Activated CD4-positive, CD25-positive, alpha-beta regulatory T cell treated with anti-CD3 and anti-CD28 coated beads, Interleukin-2, amount 50 U/mL, for 16 hours (primary cell): ENCODE results near the gene SPATA16.

Source experiments
- DNase-seq: peaks from one replicate; pipeline ENCODE4 v3.0.0-alpha.2; 2020; ENCODE audit warnings: low read depth, low spot score

Gene SPATA16

DNA sequence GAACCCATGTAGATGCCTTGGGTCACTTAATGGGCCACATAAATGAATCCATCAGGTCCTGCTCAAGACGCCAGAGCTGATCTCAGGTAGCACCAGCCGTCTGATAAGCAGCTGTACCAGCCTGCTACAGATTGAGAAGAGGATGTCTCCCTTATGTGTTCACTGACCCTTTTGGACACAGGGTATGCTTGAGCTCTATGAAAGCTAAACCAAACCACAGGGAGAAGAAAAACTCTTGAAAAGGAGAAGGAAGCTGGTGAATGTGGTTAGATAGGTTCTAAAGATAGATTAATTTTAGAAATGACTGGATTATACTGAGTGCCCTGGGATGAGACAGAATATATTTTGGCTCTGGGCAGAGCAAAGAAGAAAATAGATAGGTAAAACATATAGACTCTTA, 187.5 kb downstream of the SPATA16 start:
- DNase-seq: no peak

DNA sequence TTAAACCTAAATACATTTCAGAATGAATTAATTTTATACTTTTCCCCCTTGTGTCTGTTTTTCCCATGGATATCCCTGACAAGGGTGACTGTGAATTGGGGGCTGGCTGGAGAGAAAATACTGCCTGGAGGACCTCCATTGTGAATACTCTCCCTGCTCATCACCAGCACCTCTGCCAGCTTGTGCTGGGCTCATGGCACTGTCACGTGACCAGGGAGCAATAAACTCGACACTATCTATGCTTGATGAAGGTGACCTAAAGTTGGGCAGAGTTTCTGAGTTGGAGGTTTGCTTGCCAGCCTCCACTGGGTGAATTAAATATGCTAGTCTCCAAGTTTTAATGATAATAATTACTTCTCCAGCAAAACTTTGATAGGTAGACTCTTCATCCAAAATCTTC, 189.5 kb downstream of the SPATA16 start:
- no peak for DNase-seq

DNA sequence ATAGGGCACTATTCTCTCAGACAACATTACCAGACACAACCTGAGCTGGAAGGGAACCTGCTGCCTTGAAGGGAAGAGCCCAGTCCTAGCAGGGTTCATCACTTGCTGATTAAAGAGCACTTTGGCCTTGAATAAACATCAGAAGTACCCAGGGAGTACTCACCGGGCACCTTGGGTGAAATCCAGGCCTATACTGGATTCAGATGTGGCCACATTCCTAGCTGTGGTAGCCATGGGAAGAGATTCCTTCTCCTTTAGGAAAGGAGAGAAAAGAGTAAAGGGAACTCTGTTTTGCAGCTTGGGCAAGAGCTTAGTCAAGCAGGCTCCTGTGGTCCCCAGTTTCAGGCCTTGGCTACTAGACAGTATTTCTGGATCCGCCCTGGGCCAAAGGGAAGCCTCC, 195.0 kb downstream of the SPATA16 start:
- DNase-seq: no peak

DNA sequence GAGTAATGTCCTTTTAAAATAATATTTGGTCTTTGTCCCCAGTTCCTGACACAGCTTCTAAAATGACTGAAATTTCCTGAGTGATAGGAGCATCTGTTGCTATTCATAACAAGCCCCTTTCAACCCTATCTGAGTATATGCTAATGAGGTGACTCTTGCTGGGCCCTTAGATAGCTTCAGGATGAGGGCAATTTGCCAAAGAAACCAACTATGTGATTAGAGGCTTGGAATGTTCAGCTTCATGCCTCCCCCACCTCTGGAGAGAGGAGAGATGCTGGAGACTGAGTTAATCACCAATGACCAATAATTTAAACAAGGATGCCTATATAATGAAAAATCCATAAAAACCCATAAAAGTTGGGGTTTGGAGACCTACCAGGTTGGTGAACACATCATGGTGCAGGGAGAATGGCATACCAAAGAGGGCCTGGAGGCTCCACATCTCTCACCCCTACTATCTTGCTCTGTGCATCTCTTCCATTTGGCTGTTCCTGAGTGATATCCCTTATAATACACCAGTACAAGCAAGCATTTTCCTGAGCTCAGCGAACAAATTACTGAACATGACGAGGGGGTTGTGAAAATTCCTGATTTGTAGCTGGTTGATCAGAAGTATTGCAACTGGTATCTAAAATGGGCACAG, 201.3 kb downstream of the SPATA16 start:
- DNase-seq: no peak

DNA sequence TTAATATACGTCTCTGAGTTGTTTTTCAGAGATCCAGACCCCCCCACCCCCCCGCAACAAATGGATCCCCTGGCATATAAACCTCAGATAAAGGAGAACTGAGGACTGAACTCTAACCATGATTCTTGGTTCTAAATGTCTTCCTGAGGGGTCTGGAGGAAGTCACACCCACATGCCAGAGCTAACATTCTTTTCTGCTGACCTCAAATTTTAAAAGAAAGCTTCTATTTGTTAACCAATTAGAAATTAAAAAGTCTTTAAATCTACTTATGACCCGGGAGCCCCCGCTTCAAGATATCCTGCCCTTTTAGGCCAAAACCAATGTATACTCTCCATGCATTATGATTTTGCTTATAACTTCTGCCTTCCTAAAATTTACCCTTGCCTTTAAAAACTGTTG, 202.2 kb downstream of the SPATA16 start:
- no peak for DNase-seq

DNA sequence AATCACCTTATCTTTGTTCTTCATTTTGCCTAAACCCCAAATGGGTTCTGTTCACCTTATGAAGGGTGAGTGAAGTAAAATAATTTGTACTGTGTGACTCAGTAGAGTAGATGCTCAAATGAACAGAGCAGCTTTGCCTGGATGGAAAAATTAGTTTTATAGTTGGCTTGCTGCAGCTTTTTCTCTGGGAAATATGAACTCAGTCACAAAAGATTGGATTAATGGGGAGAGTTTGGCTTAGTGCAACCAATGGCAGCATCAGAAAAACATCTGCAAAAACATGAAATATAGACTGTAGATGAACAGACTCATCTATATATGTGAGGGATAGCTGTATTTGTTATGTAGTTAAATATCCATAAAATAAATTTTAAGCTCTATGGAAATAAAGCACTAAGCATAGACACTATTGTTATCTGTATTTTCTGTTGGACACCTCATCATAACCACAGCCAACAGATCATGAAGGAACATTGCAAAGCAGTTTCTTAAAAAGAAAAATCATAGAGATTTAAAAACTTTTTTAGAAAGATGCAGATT, 209.2 kb downstream of the SPATA16 start:
- no peak for DNase-seq

DNA sequence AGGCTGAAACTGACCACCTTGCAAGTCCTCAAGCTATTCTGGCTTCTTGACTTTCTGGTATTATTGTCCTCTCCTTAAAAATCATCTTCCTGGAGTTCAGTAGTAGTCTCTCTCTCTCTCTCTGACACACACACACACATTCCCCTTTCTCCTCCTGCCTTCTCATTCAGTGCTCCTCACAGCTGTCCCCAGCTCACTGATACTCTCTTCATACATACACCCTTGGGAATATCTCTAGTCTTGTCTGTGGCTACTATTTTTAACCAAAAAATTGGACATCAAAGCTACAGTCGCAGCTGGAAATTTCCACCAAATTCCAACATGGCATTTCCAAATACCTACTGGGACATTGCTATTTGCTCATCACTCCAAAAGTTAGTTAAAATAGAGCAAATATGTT, 211.6 kb downstream of the SPATA16 start:
- DNase-seq: no peak

DNA sequence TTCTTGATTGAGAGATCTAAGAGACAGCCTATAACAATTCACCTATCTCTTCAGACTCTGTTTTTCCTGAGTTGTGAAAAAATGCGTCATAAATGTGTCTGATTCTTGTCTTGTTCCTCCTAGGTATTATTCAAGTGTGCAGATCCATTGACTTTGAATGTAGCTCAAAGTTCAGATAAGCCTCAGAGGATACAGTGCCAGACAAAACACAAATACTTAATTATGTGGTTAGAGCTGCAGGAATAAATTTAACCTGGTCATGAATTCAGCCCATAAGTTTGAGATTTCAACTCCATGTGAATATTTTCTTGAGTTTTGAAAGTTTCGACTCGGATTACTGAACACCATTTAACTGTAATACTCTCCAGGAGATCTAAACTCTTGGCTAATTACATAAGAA, 216.5 kb downstream of the SPATA16 start:
- no peak for DNase-seq

DNA sequence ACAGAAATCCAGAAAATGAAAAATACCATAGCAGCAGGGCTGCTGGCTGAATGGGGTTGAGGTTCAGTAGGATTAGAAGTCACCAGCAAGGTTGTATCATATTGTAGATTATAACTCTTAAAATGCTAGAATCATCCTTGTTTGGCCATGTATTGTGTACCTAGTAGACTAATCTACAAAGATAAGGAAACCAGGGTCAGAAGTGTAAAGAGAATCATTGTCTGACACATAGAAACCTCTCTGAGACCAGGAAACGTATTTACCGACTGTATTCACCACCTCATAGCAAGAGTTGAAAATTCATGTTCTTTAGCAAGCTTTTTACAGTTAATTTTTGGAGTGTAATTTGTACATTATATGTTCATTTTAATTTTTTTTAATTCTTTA, 221.7 kb downstream of the SPATA16 start:
- no peak for DNase-seq

DNA sequence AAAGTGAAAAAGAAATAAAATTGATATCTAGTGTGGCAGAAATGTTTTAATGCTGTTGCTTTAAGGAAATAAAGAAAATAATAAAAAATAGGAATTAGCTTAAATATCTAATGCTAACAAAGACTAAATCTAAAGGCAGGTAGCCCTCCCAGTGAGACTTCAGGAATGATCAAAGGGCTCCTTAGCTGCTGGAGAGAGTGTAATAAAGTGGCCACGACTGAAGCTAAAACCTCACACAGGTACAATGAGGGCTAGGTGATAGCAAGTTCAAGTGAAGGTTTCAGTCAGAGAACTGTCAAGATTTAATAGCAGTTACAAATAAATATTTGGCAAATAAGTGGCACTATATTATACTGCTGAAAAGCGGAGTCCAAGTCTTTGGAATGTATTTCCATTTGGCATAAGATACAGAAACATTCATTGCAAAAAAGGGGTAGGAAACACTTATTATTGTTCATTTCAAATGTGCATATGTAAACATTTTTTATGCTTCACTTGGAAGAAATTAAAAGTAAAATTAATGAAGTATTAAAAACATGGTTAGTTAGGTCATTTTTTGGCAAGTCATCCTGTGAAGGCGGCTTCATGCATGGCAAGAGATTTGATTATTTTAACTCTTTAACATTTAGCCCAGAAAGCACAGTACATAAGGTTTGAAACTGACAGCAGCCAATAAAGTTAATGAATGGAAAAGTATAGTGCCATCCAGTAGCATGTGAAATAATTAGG, 222.3 kb downstream of the SPATA16 start:
- no peak for DNase-seq

DNA sequence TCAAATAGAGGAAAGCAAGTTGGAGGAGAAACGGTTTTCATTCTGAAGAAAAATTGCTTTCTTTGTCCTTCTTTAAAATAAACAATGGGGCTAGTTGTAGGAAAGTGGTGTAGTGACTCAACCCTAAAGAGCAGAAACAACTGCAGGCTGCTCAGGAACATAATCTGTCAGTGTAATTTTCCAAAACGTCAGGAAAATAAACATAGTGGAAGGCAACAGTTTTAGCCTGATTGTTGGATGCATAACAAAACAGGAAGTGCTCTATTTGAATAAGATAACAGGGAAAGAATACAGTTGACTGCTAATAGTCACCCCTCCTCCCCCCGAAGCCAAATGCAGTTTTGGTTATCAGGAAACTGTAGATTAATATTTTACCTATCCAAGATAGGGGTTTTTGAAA, 222.9 kb downstream of the SPATA16 start:
- DNase-seq: no peak

DNA sequence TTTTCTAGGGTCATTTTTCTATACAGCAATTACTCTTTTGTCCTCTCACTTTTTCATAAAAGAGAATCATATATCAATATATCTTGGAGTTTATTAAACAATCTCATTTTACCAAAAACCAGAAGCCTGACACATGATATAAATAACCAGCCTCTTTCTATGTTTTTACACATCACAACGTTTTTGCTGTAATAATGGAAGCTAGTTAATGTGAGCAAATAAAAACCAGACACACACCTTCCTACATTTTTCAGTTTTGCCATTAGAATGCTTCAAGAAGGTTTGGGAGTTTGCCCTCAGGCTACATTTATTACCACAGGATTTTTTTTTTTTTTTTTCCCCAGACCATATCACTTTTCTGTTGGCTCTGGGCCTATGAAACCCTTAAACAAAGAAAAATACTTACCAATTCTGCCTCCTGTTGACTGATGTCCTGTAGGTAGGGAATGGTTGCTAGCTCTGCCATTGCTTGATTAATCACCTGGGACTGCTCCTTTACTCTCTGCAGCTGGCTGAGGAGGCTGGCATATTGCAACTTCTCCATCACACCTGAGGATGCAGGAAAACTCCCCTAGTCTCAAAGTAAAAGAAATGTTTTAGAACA, 225.0 kb downstream of the SPATA16 start:
- DNase-seq: no peak

DNA sequence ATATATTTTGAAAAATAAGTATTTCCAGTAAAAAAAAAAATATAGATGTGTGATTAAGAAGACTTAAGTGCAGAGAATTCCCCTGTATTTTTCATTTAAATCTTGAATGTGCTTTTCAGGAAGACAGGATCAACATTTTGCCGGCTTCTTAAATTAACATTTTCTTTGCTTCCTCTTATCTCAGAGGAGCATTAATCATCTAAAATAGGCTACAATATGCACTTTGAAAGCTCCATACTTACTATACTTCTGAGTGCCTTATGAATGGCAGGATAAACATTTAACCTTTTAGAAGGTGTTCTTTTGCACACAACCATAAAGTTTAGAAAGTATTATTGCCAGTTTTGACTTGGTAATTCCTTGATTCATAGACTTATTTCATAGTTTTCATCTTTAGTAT, 226.2 kb downstream of the SPATA16 start:
- no peak for DNase-seq

DNA sequence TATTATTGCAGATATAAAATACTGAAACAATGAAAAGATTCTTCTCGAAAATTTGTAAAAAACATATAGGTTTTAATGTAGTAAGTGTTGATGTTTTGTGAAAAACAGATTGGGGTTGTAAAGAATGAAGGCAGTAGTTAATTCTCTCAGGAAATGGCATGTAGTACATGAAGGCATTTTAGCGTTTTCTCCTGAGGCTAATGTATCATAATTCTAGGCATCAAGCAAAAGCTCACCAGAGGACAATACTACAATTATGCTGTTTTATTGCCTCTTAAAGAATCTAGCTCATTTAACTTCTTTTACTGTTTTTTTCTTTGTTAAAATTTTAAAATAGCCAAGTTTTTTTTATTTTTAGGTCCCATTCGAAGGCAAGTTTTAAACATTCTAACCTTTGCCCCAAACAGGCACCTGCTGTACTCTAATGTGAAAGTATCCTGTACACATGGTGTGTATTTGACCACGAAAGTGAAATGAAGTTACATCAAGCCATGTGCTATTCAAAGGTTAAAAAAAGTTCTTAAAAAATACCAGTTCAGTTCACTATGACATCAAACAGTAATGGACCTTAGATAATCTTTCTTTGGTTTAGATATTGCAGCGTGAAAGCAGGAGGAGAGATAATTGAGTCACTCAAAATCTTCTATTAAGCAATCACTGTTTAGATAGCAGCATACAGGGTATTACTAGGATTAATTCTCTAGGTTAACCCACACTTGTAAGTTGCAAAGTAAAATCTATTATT, 227.0 kb downstream of the SPATA16 start:
- DNase-seq: no peak

DNA sequence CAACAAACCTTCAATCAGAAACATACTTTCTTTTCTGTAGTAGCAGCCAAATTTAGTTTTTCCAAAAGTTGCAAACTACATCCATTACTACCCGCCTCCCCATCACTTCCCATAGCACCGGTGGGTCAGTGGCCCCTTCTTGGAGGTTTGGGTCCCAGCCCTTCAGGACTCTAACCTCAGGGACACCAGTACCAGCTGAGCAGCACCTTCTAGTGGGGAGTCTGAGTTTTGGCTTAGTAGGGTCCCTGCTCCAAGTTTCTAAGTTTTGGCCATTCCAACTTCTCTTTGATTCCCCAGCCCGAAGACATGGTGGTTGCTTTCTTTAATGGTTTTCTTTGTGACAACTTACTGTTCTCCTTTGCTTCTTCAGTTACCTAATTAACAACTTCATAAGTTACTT, 229.9 kb downstream of the SPATA16 start:
- no peak for DNase-seq

DNA sequence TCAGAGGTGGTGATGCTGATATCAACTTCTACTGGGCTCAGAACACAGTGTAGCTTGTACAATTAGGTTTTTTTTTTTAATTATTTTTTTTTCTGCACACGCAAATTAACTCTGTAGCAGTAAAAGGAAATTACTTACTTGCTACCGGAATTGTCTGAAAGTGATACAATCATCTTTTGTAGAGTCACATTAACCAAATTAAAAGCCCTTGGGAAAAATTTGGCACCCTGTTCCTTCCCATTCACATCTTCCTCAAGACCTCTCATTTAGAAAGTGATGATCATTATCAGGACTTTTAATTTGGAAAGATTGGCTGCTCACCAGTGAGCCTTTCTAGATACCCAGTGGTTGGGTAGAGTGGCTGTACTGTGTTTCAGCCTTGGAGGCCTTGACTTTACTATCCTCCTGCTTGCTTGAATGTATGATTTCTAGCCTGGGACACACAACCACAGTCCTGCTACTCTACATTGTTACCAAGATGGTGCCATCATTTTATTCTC, 232.2 kb downstream of the SPATA16 start:
- no peak for DNase-seq

DNA sequence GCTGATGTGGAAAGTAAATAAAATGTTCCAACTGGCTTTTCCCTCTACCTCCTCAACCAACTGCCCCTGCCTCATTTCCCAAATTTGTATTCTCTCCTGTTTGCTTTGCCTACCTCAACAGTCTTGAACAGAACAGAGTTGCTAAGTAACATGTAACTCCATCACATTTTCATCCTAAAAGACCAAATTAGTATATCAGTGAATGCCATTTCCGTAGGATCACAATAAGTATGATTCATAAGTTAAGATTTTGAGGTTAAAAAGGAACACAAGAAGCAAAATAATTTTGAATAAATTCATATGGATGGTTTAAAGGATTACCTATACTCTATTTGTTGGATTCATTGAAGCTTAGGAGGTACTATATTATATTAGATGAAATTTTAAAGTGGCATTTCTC, 235.6 kb downstream of the SPATA16 start:
- no peak for DNase-seq

DNA sequence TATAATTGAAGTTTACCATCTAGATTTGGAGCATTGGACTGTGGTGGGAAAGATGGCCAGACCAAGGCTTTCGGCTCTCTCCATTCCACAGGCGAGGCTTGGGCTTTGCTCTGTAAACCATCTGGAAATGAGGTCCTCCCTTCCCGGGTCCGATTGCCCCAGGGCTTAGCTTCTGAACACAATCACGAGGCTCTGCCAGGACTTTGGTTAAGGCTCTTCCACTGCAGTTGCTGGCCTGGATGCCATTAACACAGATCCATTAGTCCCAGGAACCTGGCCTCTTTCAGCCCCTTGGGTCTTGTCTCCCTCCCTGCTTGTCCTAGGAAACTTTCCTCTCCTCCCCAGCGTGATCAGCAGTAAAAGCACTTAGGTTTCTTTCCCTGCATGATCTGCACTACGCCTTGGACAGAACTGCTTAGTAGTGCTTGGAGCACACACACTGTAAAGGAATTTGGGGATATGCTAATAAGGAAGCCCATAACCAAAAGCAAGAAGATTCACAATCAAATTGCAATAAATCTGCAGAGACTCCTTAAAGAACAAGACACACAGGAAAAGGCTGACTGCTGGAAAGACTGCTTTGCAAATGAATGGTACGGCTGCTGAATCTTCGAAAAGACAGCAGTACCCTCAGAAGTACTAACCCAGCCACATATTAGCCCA, 236.2 kb downstream of the SPATA16 start:
- DNase-seq: no peak

DNA sequence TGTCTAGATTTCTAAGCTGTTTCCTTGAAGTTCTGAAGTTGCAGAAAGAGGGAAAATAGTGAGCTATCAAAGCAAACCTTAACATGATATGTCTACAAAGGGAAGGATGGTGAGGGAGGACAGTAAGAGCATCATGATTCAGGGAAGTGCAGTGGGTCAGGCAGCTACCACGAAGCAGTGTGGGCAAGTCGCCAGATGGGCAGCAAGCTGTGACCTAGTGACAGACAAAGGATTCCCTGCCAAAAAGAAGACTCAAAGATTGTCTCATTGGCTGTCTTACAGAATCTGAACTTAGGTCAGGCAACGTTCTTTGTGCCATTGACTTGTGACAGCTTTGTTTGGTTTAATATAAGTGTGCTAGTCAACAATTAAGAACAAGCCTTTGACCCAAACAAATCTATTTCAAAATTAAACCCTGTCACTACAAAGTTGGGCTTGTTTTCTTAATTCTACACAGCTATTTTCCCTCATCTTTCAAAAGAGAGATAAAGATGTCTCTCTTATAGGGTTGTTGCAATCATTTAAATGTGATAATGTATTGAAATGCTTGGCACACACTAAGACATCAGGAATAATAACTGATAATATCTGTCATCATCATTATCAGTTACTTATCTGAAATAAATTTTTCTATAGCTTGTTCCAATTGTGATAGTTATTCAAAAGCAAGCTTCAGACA, 237.3 kb downstream of the SPATA16 start:
- DNase-seq: no peak

DNA sequence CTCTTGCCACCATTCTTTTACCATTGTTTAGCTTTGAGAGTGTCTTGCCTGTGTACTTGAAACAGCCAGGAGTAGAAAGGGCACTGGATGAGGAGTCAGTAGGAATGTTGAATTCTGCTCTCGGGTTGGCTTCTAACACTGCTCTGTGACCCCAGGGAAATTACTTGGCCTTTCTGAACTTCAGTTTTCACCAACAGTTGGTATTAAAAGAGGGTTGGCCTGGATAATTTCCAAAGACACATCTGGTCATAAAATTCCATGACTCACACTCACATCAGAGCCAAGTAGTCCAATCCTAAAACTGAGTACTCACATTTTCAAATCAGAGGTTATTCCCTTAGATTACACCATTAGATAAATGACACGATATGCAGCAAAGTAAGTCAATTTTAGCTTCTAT, 248.9 kb downstream of the SPATA16 start:
- no peak for DNase-seq

DNA sequence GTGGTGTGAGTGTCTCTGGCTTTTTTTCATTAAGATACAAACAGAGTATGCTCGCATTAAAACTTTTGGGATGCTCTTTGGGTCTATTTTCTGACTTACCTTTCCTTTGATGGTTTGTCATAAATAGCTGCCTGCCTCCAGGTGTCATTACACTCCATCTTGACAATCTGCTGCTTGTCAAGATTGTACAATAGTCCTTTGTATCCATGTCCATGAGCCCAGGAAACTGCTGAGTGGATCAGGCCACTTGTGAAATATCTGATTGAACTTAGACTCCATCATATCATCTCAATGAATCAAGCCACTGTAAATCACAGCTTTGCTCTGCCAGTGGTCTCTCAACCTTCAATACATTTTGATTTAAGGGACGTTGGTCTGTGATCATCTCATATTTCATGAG, 255.3 kb downstream of the SPATA16 start:
- DNase-seq: no peak
